ENCODE data around the gene PPARA. TPM values are rescaled to one million over a fixed set of nuclear protein-coding genes. Genes with fewer than 3 reads are reported as not detected.

Gene PPARA
- total RNA-seq, 1 donor from 2014 or later, result 13.0 TPM

DNA sequence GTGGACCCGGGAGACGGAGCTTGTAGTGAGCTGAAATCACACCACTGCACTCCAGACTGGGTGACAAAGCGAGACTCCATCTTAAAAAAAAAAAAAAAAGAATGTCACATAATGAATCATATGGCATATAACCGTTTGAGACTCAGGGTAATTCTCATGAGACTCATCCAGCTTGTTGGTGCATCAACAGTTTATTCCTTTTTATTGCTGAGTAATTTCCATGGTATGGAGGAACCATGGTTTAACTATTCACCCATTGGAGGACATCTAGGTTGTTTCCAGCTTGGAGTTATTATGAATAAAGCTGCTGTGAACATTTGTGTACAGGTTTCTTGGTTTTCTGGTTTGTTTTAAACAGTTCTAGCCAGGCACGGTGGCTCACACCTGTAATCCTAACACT is 25.3 kb downstream of the PPARA start:
- no peak for DNase-seq
- intact Hi-C loops (cut with micrococcal nuclease), result no loop called here
- Mint-ChIP-seq H3K27ac (no peak overlapping the region), H3K27me3 (no peaks in the 10 kb centered on the region), H3K4me3 (no peak overlapping the region), H3K36me3 (ENCODE audit: low read depth) (peaks cover 33% of the 10 kb centered on the region), H3K4me1 (peaks cover 7% of the 10 kb centered on the region), H3K9me3 (peaks cover 22% of the 10 kb centered on the region)

DNA sequence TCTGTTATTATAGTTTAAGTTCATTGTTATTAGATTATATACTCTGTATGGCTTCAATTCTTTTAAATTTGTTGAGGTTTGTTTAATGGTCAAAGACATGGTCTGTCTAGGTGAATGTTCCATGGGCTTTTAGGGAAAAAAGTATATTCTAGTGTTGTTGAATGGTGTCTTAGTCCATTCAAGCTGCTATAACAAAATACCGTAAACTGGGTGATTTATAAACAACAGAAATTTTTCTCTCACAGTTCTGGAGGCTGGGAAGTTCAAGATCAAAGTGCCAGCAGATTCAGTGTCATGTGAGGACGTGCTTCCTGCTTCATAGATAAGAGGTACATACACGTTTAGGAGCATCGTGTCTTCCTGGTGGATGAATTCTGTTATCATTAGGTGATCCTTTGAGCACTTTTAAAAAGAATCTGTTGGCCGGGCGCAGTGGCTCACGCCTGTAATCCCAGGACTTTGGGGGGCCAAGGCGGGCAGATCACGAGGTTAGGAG is 26.2 kb downstream of the PPARA start:
- H3K4me1 Mint-ChIP-seq, result peaks cover 4% of the 10 kb centered on the region
- no peak overlapping the region for H3K4me3 Mint-ChIP-seq
- no peak for DNase-seq
- H3K27me3 Mint-ChIP-seq, result no peaks in the 10 kb centered on the region
- H3K36me3 Mint-ChIP-seq (ENCODE audit: low read depth), result peaks cover 42% of the 10 kb centered on the region
- H3K27ac Mint-ChIP-seq, result no peak overlapping the region
- peaks cover 31% of the 10 kb centered on the region for H3K9me3 Mint-ChIP-seq
- intact Hi-C loops (cut with micrococcal nuclease), result no loop called here

DNA sequence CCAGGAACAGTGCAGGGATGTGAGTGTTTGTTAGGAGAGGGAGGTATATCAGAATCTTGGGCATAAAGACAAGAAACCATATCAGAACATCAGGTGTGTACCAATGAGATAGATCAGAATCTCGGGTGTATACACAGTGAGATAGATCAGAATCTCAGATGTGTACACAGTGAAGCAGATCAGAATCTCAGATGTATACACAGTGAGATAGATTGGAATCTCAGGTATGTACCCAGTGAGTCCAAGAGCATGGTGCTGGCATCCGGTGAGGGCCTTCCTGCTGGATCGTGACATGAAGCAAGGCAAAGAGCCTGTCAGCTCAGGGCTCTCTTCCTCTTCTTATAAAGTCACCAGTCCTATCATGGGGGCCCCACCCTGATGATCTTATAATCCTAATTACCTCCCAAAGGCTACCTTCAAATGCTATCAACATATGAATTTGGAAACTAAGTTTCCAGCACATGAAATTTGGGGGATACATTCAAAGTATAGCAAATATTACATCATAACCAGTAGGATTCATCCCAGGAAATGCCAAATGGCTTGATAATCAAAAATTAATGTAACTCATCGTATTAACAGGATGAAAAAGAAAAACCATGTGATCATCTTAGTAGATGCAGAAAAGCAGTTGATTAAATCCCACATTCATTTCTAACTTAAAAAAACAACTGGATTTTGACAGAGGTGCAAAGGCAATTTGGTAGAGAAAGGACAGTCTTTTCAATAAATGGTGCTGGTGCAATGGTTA is 28.6 kb downstream of the PPARA start:
- Mint-ChIP-seq H3K9me3 (peaks cover 31% of the 10 kb centered on the region), H3K36me3 (ENCODE audit: low read depth) (peaks cover 53% of the 10 kb centered on the region), H3K4me1 (no peaks in the 10 kb centered on the region), H3K27ac (no peak overlapping the region), H3K4me3 (no peak overlapping the region), H3K27me3 (no peaks in the 10 kb centered on the region)
- intact Hi-C loops (cut with micrococcal nuclease), result no loop called here
- DNase-seq, result no peak

DNA sequence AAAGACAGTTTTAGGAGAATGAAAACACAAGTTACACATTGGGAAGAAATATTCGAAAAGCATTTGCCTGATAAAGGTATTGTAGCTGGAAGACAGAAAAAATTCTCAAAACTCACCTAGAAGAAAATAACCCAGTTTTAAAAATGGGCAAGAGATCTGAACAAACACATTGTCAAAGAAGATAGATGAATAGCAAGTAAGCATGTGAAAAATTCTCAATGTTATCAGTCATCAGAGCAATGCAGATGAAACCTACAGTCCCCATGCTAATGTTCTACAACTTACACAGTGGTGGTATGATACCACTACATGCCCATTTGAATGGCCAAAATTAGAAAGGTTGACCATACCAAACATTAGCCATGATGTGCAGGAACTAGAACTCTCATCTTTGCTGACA is 29.4 kb downstream of the PPARA start:
- Mint-ChIP-seq H3K36me3 (ENCODE audit: low read depth) (peaks cover 55% of the 10 kb centered on the region), H3K4me1 (no peaks in the 10 kb centered on the region), H3K27ac (no peak overlapping the region), H3K27me3 (no peaks in the 10 kb centered on the region), H3K4me3 (no peak overlapping the region), H3K9me3 (peaks cover 31% of the 10 kb centered on the region)
- intact Hi-C loops (cut with micrococcal nuclease), result no loop called here
- no peak for DNase-seq

DNA sequence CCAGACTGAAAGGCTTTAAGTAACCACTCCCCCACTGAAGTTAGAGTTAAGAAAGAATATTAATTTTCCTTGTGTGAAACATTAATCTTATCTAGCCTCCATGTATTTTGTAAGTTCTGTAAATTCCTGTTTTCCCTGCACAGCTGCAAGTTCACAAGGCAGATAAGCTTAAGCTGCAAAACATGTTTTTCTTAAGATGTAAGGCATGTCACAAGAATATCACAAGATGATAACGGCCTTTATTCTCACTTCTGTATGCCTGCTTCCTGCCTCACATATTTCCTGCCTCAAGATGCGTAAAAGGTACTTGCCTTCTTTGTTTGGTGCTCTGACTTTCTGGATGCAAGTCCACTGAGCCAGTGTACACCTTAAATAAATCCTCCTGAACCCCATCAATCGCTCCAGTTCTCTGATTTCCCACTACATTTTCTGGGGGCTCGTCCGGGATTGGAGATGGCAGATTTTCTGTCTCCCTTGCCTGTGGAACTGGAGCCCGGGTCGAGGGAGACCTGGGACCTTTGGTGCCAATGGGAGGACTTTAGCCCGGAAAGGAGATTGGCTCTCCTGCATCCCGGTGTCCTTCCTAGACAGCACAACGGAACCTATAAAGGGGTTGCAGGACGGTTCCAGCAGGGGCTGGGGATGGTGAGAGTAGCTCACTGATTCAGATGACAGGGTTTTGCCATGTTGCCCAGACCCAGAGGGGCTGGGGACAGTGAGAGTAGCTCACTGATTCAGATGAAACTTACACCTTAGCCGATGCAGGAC is 30.2 kb downstream of the PPARA start:
- intact Hi-C loops (cut with micrococcal nuclease), result no loop called here
- no peaks in the 10 kb centered on the region for H3K4me1 Mint-ChIP-seq
- peaks cover 36% of the 10 kb centered on the region for H3K9me3 Mint-ChIP-seq
- H3K27me3 Mint-ChIP-seq, result no peaks in the 10 kb centered on the region
- no peak overlapping the region for H3K27ac Mint-ChIP-seq
- DNase-seq, result no peak
- peaks cover 61% of the 10 kb centered on the region for H3K36me3 Mint-ChIP-seq (ENCODE audit: low read depth)
- H3K4me3 Mint-ChIP-seq, result no peak overlapping the region

DNA sequence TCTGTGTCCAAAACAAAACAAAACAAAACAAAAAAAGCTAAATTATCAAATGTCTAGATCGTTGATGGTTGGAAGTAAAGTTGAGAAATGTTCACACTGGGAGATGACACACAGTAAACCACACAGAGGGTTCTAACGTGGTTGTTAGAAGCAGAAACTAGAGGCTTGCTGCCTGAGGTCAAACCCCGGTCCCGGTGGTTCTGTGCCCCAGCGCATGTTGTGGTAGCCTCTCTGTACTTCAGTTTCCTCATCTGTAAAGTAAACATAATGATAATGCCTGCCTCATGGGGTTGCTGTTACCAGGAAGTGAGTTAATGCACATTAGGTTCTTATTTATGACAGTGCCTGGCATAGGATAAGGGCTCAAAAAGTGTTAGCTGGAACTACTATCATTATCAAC is 33.4 kb downstream of the PPARA start:
- Mint-ChIP-seq H3K27ac (no peak overlapping the region), H3K9me3 (peaks cover 25% of the 10 kb centered on the region), H3K27me3 (no peaks in the 10 kb centered on the region), H3K4me1 (no peaks in the 10 kb centered on the region), H3K36me3 (ENCODE audit: low read depth) (peaks cover 41% of the 10 kb centered on the region), H3K4me3 (no peak overlapping the region)
- no peak for DNase-seq
- intact Hi-C loops (cut with micrococcal nuclease), result no loop called here

DNA sequence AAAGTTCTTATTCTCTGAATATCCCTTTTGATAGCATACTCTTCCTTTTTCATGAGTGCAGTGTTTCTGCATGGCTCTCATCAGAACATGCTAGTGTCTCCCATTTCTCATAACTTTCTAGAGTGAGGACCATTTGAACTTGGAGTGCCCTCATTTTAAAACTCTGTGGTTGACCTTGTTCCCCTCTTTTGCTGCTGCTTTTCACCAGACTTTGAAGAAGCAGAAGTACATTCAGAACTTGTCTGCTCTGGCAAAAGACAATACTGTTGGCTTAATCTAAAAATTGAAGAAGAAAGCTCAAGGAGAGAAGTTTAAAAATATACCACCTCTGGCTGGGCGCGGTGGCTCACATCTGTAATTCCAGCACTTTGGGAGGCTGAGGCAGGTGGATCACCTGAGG is 35.0 kb downstream of the PPARA start:
- no peak overlapping the region for H3K4me3 Mint-ChIP-seq
- no peak for DNase-seq
- H3K36me3 Mint-ChIP-seq (ENCODE audit: low read depth), result peaks cover 31% of the 10 kb centered on the region
- no peaks in the 10 kb centered on the region for H3K27me3 Mint-ChIP-seq
- intact Hi-C loops (cut with micrococcal nuclease), result no loop called here
- H3K27ac Mint-ChIP-seq, result no peak overlapping the region
- H3K4me1 Mint-ChIP-seq, result no peaks in the 10 kb centered on the region
- peaks cover 17% of the 10 kb centered on the region for H3K9me3 Mint-ChIP-seq

DNA sequence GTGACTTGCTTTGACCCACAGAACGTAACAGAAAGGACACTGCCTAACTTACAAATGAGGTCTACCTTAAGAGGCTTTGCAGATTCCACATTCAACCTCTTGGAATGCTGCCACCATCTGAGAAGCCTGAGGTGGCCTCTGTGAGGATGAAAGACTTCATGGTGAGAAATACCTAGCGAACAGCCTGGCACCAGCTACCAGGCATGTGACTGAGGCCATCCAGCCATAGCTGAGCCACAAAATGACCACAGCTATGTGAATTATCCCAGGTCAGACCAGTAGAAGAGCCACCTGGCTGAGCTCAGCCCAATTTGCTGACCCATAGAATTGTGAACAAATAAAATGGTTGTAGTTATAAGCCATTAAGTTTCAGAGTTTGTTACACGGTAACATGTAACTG is 37.5 kb downstream of the PPARA start:
- no peak for DNase-seq
- no peaks in the 10 kb centered on the region for H3K4me1 Mint-ChIP-seq
- intact Hi-C loops (cut with micrococcal nuclease), result no loop called here
- peaks cover 9% of the 10 kb centered on the region for H3K9me3 Mint-ChIP-seq
- peaks cover 16% of the 10 kb centered on the region for H3K36me3 Mint-ChIP-seq (ENCODE audit: low read depth)
- no peak overlapping the region for H3K4me3 Mint-ChIP-seq
- H3K27me3 Mint-ChIP-seq, result no peaks in the 10 kb centered on the region
- no peak overlapping the region for H3K27ac Mint-ChIP-seq

DNA sequence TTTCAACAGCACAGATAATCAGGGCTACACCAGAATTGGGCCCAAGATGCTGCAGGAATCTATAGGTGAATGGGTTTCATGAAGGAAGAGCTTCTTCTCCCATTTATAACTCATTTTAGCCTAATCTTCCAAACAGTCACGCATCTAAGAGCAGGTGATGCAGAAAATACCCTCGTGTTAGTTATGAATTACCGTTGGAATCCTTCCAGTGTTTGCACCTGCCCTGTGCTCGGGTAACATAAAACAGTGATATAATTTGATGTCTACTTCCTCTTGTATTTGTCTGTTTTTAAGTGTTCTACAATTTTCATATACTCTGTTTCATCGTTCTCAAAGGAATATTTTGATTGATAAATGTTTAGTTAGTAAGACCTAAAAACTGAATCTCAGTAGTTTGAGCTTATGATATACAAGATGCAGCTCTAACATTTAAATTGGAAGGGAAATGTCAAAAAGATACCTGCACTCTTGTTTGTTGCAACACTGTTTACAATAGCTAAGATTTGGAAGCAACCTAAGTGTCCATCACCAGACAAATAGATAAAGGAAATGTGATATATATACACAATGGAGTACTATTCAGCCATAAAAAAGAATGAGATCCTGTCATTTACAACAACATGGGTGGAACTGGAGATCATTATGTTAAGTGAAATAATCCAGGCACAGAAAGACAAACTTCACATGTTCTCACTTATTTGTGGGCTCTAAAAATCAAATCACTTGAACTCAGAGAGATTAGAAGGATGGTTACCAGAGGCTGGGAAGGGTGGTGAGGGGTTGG is 42.1 kb downstream of the PPARA start:
- intact Hi-C loops (cut with micrococcal nuclease), result no loop called here
- DNase-seq, result no peak
- no peaks in the 10 kb centered on the region for H3K27me3 Mint-ChIP-seq
- H3K36me3 Mint-ChIP-seq (ENCODE audit: low read depth), result peaks cover 2% of the 10 kb centered on the region
- peaks cover 2% of the 10 kb centered on the region for H3K4me1 Mint-ChIP-seq
- no peak overlapping the region for H3K4me3 Mint-ChIP-seq
- H3K9me3 Mint-ChIP-seq, result peaks cover 5% of the 10 kb centered on the region
- H3K27ac Mint-ChIP-seq, result no peak overlapping the region

DNA sequence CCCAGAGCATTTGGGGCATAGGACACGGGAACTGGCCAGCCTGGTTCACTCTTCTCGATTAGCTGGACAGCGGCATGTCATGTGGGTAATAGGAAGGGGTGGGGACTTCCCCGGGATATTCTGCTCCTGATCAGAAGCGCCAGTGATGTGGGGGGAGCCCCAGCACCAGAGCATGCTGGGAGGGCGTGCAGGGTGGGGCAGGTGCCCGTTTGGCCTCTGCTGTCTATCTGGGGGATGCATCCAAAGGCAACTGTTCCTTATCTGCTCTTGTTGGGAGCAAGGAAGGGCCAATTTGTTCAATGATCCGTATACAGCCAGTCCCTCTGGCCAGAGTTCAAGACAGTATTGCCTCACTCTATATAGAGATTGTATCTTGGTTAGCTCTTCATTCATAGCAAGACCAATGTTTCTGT is 43.6 kb downstream of the PPARA start:
- Mint-ChIP-seq H3K4me1 (peaks cover 2% of the 10 kb centered on the region), H3K36me3 (ENCODE audit: low read depth) (peaks cover 3% of the 10 kb centered on the region), H3K27me3 (no peaks in the 10 kb centered on the region), H3K27ac (no peak overlapping the region), H3K4me3 (no peak overlapping the region), H3K9me3 (peaks cover 5% of the 10 kb centered on the region)
- intact Hi-C loops (cut with micrococcal nuclease), result no loop called here
- DNase-seq, result no peak

DNA sequence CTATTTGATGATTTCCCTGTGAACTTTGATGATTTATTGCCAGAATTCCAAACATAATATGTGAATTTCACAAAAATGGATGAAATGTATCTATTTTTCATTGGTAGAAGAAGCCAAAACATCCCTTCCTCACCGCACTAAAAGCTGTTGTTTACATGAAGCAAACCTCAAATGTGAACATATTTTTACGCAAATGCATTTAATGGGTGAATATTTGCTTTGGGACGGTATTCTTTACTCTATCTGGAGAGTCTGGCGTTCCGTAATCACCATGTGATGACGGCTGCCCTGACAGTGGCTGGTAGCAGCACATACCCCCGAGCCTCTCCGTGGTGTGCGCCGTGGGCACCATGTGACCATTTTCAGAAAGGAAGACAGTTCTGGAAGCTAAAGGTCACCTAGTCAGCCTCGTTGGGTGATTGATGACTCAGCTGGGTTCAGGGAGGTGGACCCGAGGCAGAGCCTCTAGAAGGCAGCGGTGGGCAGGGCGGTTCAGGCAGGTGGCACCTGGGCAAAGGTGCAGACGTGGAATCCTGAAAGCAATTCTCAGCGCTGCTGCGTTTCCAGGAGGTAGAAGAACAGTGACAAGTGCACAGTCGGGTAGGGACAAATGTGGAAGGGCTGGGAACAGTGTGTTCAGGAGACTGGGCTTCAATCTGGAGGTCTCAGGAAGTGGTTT is 45.3 kb downstream of the PPARA start:
- intact Hi-C loops (cut with micrococcal nuclease), result no loop called here
- no peak for DNase-seq
- Mint-ChIP-seq H3K4me1 (peaks cover 2% of the 10 kb centered on the region), H3K9me3 (peaks cover 5% of the 10 kb centered on the region), H3K27me3 (no peaks in the 10 kb centered on the region), H3K4me3 (no peak overlapping the region), H3K27ac (no peak overlapping the region), H3K36me3 (ENCODE audit: low read depth) (peaks cover 12% of the 10 kb centered on the region)

DNA sequence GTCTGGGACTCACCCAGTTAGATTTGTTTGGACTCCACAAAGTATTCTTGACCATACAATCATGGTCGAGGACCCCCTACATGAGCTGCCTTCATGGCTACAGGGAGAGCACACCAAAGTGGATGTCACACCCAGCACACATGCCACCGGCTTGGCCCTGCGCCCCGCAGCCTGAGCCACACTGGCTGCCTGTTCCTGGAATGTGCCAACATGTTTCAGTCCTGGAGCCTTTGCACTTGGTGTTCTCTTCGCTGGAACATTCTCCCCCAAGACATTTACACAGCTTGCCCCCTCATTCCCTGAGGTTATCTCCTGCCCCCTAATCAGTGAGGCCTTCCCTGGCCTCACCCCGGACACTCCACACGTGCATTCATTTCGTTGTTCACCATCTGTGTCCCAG is 46.0 kb downstream of the PPARA start:
- H3K4me1 Mint-ChIP-seq, result peaks cover 2% of the 10 kb centered on the region
- intact Hi-C loops (cut with micrococcal nuclease), result no loop called here
- DNase-seq, result no peak
- no peaks in the 10 kb centered on the region for H3K27me3 Mint-ChIP-seq
- H3K36me3 Mint-ChIP-seq (ENCODE audit: low read depth), result peaks cover 12% of the 10 kb centered on the region
- H3K27ac Mint-ChIP-seq, result no peak overlapping the region
- peaks cover 5% of the 10 kb centered on the region for H3K9me3 Mint-ChIP-seq
- no peak overlapping the region for H3K4me3 Mint-ChIP-seq

DNA sequence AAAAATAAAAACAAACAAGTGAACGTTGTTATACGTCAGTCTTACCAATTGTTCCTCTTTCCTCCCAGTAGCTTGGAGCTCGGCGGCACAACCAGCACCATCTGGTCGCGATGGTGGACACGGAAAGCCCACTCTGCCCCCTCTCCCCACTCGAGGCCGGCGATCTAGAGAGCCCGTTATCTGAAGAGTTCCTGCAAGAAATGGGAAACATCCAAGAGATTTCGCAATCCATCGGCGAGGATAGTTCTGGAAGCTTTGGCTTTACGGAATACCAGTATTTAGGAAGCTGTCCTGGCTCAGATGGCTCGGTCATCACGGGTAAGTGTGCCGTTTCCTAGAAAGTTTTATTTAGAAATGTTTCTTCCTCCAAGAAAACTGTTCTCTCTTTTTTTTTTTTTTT is 47.9 kb downstream of the PPARA start:
- no peaks in the 10 kb centered on the region for H3K9me3 Mint-ChIP-seq
- DNase-seq, result no peak
- intact Hi-C loops (cut with micrococcal nuclease), result no loop called here

More for the DNA sequence above, 47.9 kb downstream of the PPARA start:
- no peak overlapping the region for H3K4me3 Mint-ChIP-seq
- peaks cover 10% of the 10 kb centered on the region for H3K36me3 Mint-ChIP-seq (ENCODE audit: low read depth)
- no peaks in the 10 kb centered on the region for H3K27me3 Mint-ChIP-seq
- no peak overlapping the region for H3K27ac Mint-ChIP-seq
- H3K4me1 Mint-ChIP-seq, result peaks cover 2% of the 10 kb centered on the region

All from activated CD4-positive, alpha-beta T cell treated with anti-CD3 and anti-CD28 coated beads, Interleukin-2, amount 10 ng/mL, durations not matched to agents 24 days and 14 days (primary cell).